GM18502 (cell line): ENCODE data around the gene LASP1NB.
"Not testable (repeated sequence)": the region's sequence is repeated elsewhere in the genome, so short reads cannot be mapped to it uniquely, and the experiment has no call there.

Experiments used
- ATAC-seq: cut with Tn5 transposase; IDR thresholded peaks from one replicate; pipeline ENCODE4 v1.9.1; 2021; ENCODE audit warnings: mild to moderate bottlenecking; ENCODE audit not compliant: unreplicated experiment, poor library complexity

The LASP1NB gene

GRCh38 chr17:38915639-38915995 is 9.8 kb upstream of the LASP1NB start:
- no peak for ATAC-seq

- no peak for ATAC-seq
These were observed 8.6 kb upstream of the LASP1NB start for GRCh38 chr17:38916771-38917170.

- ATAC-seq: no peak
These were observed 8.2 kb upstream of the LASP1NB start for GRCh38 chr17:38917259-38917658.

- ATAC-seq: no peak
These were observed 7.1 kb upstream of the LASP1NB start for GRCh38 chr17:38918129-38918913.

GRCh38 chr17:38918916-38919315 is 6.5 kb upstream of the LASP1NB start:
- no peak for ATAC-seq

- no peak for ATAC-seq
These were observed 5.9 kb upstream of the LASP1NB start for GRCh38 chr17:38919316-38920078.

GRCh38 chr17:38920374-38921291 is 4.8 kb upstream of the LASP1NB start:
- no peak for ATAC-seq

- no peak for ATAC-seq
These were observed 3.5 kb upstream of the LASP1NB start for GRCh38 chr17:38921756-38922411.

GRCh38 chr17:38922538-38923297 is 2.7 kb upstream of the LASP1NB start:
- no peak for ATAC-seq

GRCh38 chr17:38926293-38927070 is 1.1 kb downstream of the LASP1NB start:
- ATAC-seq: no peak

- ATAC-seq: not testable (repeated sequence)
These were observed 5.4 kb downstream of the LASP1NB start for GRCh38 chr17:38930782-38931181.

- ATAC-seq: not testable (repeated sequence)
These were observed 8.5 kb downstream of the LASP1NB start for GRCh38 chr17:38933962-38934361.

- ATAC-seq: no peak
These were observed 14.6 kb downstream of the LASP1NB start for GRCh38 chr17:38939987-38940386.

- no peak for ATAC-seq
These were observed 15.0 kb downstream of the LASP1NB start for GRCh38 chr17:38940404-38940803.

- ATAC-seq: no peak
These were observed 17.4 kb downstream of the LASP1NB start for GRCh38 chr17:38942696-38943334.

- ATAC-seq: no peak
These were observed 18.2 kb downstream of the LASP1NB start for GRCh38 chr17:38943607-38944006.

GRCh38 chr17:38947189-38947588 is 21.8 kb downstream of the LASP1NB start:
- no peak for ATAC-seq

GRCh38 chr17:38953800-38954199 is 28.4 kb downstream of the LASP1NB start:
- ATAC-seq: not testable (repeated sequence)
